KOPT-K1 (cell line): ENCODE data around the gene ATP4B.

Source experiments
- H3K27ac ChIP-seq: fragments of 200-600 bp; sonication (generic); 2 replicates; pipeline ENCODE4 v1.5.1; 2016; ENCODE audit warnings: antibody characterized with exemption, mild to moderate bottlenecking, low read depth, low read length; ENCODE audit not compliant: poor library complexity, severe bottlenecking
- H3K36me3 ChIP-seq: fragments of 200-600 bp; sonication (generic); 2 replicates; pipeline ENCODE4 v1.5.1; 2017; ENCODE audit warnings: antibody characterized with exemption, mild to moderate bottlenecking, low read length, moderate library complexity; ENCODE audit not compliant: insufficient read depth
- H3K9me3 ChIP-seq: fragments of 200-600 bp; sonication (generic); 2 replicates; pipeline ENCODE4 v1.5.1; 2017; ENCODE audit warnings: antibody characterized with exemption, low read length, mild to moderate bottlenecking; ENCODE audit not compliant: insufficient read depth, poor library complexity, severe bottlenecking

The ATP4B gene

GRCh38 chr13:113657851-113658741 is at the start of gene ATP4B:
Gene ATP4B, minus strand, starts transcription at chr13:113658198. Its CDS starts 54 bp downstream, at chr13:113658144.
- Histone ChIP-seq H3K27ac (no peak within 1 kb of the TSS), H3K9me3 (peaks cover 18% of the 10 kb centered on the region), H3K36me3 (no peaks in the 10 kb centered on the region)

GRCh38 chr13:113672002-113672651 is 14.1 kb upstream of the ATP4B start:
- H3K36me3 ChIP-seq: no peaks in the 10 kb centered on the region
- H3K27ac ChIP-seq: no peak overlapping the region
- H3K9me3 ChIP-seq: no peaks in the 10 kb centered on the region

GRCh38 chr13:113671066-113672001 is 13.3 kb upstream of the ATP4B start:
- H3K9me3 ChIP-seq: no peaks in the 10 kb centered on the region
- no peak overlapping the region for H3K27ac ChIP-seq
- no peaks in the 10 kb centered on the region for H3K36me3 ChIP-seq

- Histone ChIP-seq H3K36me3 (no peaks in the 10 kb centered on the region), H3K27ac (no peak overlapping the region), H3K9me3 (no peaks in the 10 kb centered on the region)
These were observed 12.5 kb upstream of the ATP4B start for GRCh38 chr13:113670541-113670940.

- no peaks in the 10 kb centered on the region for H3K9me3 ChIP-seq
These were observed 11.8 kb upstream of the ATP4B start for GRCh38 chr13:113669755-113670341.

GRCh38 chr13:113669231-113669754 is 11.3 kb upstream of the ATP4B start:
- Histone ChIP-seq H3K36me3 (no peaks in the 10 kb centered on the region), H3K27ac (no peak overlapping the region), H3K9me3 (no peaks in the 10 kb centered on the region)

More at GRCh38 chr13:113669755-113670341, 11.8 kb upstream of the ATP4B start:
- Histone ChIP-seq H3K27ac (no peak overlapping the region), H3K36me3 (no peaks in the 10 kb centered on the region)

GRCh38 chr13:113668491-113668971 is 10.5 kb upstream of the ATP4B start:
- Histone ChIP-seq H3K27ac (no peak overlapping the region), H3K36me3 (no peaks in the 10 kb centered on the region), H3K9me3 (no peaks in the 10 kb centered on the region)

- Histone ChIP-seq H3K9me3 (no peaks in the 10 kb centered on the region), H3K27ac (no peak overlapping the region), H3K36me3 (no peaks in the 10 kb centered on the region)
These were observed 9.9 kb upstream of the ATP4B start for GRCh38 chr13:113667771-113668490.

- H3K9me3 ChIP-seq: peaks cover under 1% of the 10 kb centered on the region
- H3K27ac ChIP-seq: no peak within 1 kb of the TSS
- no peaks in the 10 kb centered on the region for H3K36me3 ChIP-seq
These were observed 9.1 kb upstream of the ATP4B start, which contains the start of gene GRK1 for GRCh38 chr13:113666951-113667701. Gene GRK1, plus strand, starts transcription at chr13:113667219. Its CDS starts 168 bp downstream, at chr13:113667387.

- Histone ChIP-seq H3K9me3 (peaks cover 9% of the 10 kb centered on the region), H3K27ac (no peak overlapping the region), H3K36me3 (no peaks in the 10 kb centered on the region)
These were observed 8.3 kb upstream of the ATP4B start for GRCh38 chr13:113666329-113666670.

GRCh38 chr13:113665597-113666328 is 7.8 kb upstream of the ATP4B start:
- Histone ChIP-seq H3K36me3 (no peaks in the 10 kb centered on the region), H3K27ac (no peak overlapping the region), H3K9me3 (peaks cover 14% of the 10 kb centered on the region)

- no peaks in the 10 kb centered on the region for H3K36me3 ChIP-seq
- H3K9me3 ChIP-seq: peaks cover 18% of the 10 kb centered on the region
- no peak overlapping the region for H3K27ac ChIP-seq
These were observed 7.0 kb upstream of the ATP4B start for GRCh38 chr13:113664751-113665596.
